Fibroblast of lung (primary cell): ENCODE measurements around the gene HUNK. TPM values are rescaled to one million over a fixed set of nuclear protein-coding genes. Genes with fewer than 3 reads are reported as not detected.
A peak's percentile ranks its signal among the peaks of the same experiment; 100 is the strongest.
"Not testable (repeated sequence)": the region's sequence is repeated elsewhere in the genome, so short reads cannot be mapped to it uniquely, and the experiment has no call there.

Experiments
- DNase-seq, 2 donors: peaks; one replicate each; pipeline versions ENCODE4 v3.0.0 to v3.0.0-alpha.2; 2010; ENCODE audit warnings: low read depth in 2 of 2
- H2AFZ ChIP-seq: 2 replicates; pipeline ENCODE4 v1.5.1; 2012; ENCODE audit warnings: low read length, control low read depth, inconsistent platforms
- H3K27ac ChIP-seq: 2 replicates; pipeline ENCODE4 v1.5.1; 2011; ENCODE audit warnings: low read length, control low read depth; ENCODE audit not compliant: insufficient read depth
- H3K27me3 ChIP-seq: 2 replicates; pipeline ENCODE4 v1.5.1; 2011; ENCODE audit warnings: mild to moderate bottlenecking, low read length; ENCODE audit not compliant: control insufficient read depth, insufficient read depth
- H3K36me3 ChIP-seq: 2 replicates; pipeline ENCODE4 v1.5.1; 2011; ENCODE audit warnings: low read length; ENCODE audit not compliant: control insufficient read depth, insufficient read depth
- H3K4me1 ChIP-seq: 2 replicates; pipeline ENCODE4 v1.5.1; 2011; ENCODE audit warnings: low read length; ENCODE audit not compliant: control insufficient read depth, insufficient read depth; ENCODE audit errors: extremely low read depth
- H3K4me2 ChIP-seq: 2 replicates; pipeline ENCODE4 v1.5.1; 2011; ENCODE audit warnings: low read length, control low read depth; ENCODE audit not compliant: insufficient read depth; ENCODE audit errors: extremely low read depth
- H3K4me3 ChIP-seq, 4 experiments: fragments of 200-600 bp in 1 of 4; sonication (generic) in 1 of 4; replicated peaks in 1 of 4; 2 replicates each; pipeline ENCODE4 v1.5.1; 2011 to 2016; ENCODE audit warnings: low read length in 4 of 4, low read depth in 3 of 4, mild to moderate bottlenecking in 3 of 4, control low read depth in 2 of 4, inconsistent platforms in 1 of 4, mixed read lengths in 1 of 4; ENCODE audit not compliant: insufficient read depth in 1 of 4; ENCODE audit errors: control extremely low read depth in 1 of 4
- H3K79me2 ChIP-seq: 2 replicates; pipeline ENCODE4 v1.5.1; 2012; ENCODE audit warnings: mild to moderate bottlenecking, low read length, inconsistent platforms; ENCODE audit not compliant: control insufficient read depth, insufficient read depth
- H3K9ac ChIP-seq: 2 replicates; pipeline ENCODE4 v1.5.1; 2011; ENCODE audit warnings: mild to moderate bottlenecking, low read length, control low read depth; ENCODE audit not compliant: insufficient read depth
- H3K9me3 ChIP-seq: 2 replicates; pipeline ENCODE4 v1.5.1; 2012; ENCODE audit warnings: low read depth, low read length; ENCODE audit not compliant: control insufficient read depth, insufficient read depth
- H4K20me1 ChIP-seq: 2 replicates; pipeline ENCODE4 v1.5.1; 2011; ENCODE audit warnings: low read length; ENCODE audit not compliant: control insufficient read depth, insufficient read depth; ENCODE audit errors: extremely low read depth
- EZH2 ChIP-seq: IDR thresholded peaks from 2 replicates; pipeline ENCODE4 v1.5.1; 2012; ENCODE audit warnings: low read length, control low read depth, mild to moderate bottlenecking; ENCODE audit errors: missing control alignments
- polyA plus RNA-seq, 2 donors: library from polyadenylated mRNA; depleted of rRNA in 1 of 2; stranded (reverse) in 1 of 2; unstranded in 1 of 2; fragments of >200 nt; gene quantifications; 2 replicates each; pipeline ENCODE4 v1.2.1, GENCODE V29; 2011 to 2012; ENCODE audit warnings: missing spikeins in 1 of 2
- total RNA-seq: library from RNA; depleted of rRNA; stranded (reverse); fragments of >200 nt; gene quantifications from 2 replicates; pipeline ENCODE4 v1.2.1, GENCODE V29; 2014
- TF ChIP-seq, protein P1 (sequence below), 2 donors: IDR thresholded peaks in 1 of 2; conservative IDR thresholded peaks in 1 of 2; 1 replicate in 1 of 2; 2 replicates in 1 of 2; pipeline ENCODE4 v1.5.1; 2011 to 2012; ENCODE audit warnings: low read length in 2 of 2, control low read depth in 1 of 2, inconsistent platforms in 1 of 2, low read depth in 1 of 2, mild to moderate bottlenecking in 1 of 2

The HUNK gene
- total and polyA plus RNA-seq, 2 donors (not counting 1 experiment from before 2014, with no cell fraction given) = 0.09 to 0.33 TPM

DNA sequence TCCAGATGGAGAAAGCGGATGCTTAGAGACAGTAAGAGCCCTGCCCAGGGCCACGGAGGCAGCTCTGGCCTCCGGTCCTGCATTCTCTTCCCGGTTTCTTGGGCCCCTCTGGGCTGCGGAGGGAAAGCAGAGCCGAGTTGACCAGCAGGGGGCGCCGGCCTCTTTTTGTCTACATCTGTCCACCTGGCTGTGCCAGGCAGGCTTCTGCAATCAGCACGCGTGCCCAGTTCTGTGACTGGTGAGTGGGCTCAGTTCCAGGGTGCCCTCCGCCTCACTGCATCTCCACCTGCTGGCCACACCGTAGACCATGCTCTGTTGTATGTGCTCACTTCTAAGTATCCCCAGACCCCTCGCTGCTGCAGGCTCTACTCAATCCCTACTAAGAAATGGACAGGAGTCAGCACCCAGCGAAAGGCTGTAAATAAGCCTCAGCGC lies 6.7 kb upstream of the HUNK start:
- Histone ChIP-seq H3K9ac (no peak overlapping the region), H3K36me3 (no peaks in the 10 kb centered on the region), H3K4me2 (no peak overlapping the region), H4K20me1 (no peaks in the 10 kb centered on the region), H3K27me3 (peaks cover 8% of the 10 kb centered on the region), H3K9me3 (no peaks in the 10 kb centered on the region), H2AFZ (no peak overlapping the region), H3K4me3 (peak overlapping the region in 1 of 4 experiments; percentile 20), H3K4me1 (no peaks in the 10 kb centered on the region), H3K27ac (no peak overlapping the region), H3K79me2 (no peaks in the 10 kb centered on the region)
- peak; percentile 59 to 70 for DNase-seq
- no peak for TF ChIP-seq EZH2
- TF ChIP-seq, protein P1, sequence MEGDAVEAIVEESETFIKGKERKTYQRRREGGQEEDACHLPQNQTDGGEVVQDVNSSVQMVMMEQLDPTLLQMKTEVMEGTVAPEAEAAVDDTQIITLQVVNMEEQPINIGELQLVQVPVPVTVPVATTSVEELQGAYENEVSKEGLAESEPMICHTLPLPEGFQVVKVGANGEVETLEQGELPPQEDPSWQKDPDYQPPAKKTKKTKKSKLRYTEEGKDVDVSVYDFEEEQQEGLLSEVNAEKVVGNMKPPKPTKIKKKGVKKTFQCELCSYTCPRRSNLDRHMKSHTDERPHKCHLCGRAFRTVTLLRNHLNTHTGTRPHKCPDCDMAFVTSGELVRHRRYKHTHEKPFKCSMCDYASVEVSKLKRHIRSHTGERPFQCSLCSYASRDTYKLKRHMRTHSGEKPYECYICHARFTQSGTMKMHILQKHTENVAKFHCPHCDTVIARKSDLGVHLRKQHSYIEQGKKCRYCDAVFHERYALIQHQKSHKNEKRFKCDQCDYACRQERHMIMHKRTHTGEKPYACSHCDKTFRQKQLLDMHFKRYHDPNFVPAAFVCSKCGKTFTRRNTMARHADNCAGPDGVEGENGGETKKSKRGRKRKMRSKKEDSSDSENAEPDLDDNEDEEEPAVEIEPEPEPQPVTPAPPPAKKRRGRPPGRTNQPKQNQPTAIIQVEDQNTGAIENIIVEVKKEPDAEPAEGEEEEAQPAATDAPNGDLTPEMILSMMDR (conservative IDR thresholded peaks at IDR 0.05 in 1 of 2, IDR thresholded peaks at IDR 0.05 in 1 of 2; ENCODE audit: low read depth in 1 of 2, low read length in 2 of 2) = peak; percentile 72 to 79

DNA sequence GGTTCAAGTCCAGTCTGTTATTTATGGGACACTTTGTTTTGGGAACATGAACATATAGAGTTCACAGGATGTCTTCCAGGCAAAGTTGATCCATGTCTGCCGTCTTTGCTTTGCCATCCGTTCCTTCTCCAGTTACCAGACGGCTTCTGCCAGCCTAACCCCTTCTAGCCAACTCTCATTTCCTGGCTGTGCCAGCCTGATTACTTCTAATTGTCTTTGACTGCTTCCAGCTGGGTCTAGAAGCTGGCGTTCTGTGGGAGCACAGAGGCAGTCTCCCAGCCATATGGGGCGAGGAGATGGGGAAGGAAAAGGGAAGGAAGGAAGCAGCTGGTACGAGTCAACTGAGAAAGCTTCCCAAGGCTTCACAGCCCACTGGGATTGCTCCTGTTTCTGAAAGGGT lies 3.1 kb upstream of the HUNK start:
- TF ChIP-seq, protein P1 (conservative IDR thresholded peaks at IDR 0.05 in 1 of 2, IDR thresholded peaks at IDR 0.05 in 1 of 2; ENCODE audit: low read depth in 1 of 2, low read length in 2 of 2) = no peak
- no peak for TF ChIP-seq EZH2
- no peaks in the 10 kb centered on the region for H4K20me1 ChIP-seq
- H3K27ac ChIP-seq = no peak overlapping the region
- H3K4me3 ChIP-seq = no peak overlapping the region
- no peak for DNase-seq
- H3K36me3 ChIP-seq = no peaks in the 10 kb centered on the region
- H3K9me3 ChIP-seq = no peaks in the 10 kb centered on the region
- no peak overlapping the region for H3K4me2 ChIP-seq
- H3K27me3 ChIP-seq = peaks cover 20% of the 10 kb centered on the region
- no peak overlapping the region for H3K9ac ChIP-seq
- no peak overlapping the region for H2AFZ ChIP-seq
- no peaks in the 10 kb centered on the region for H3K79me2 ChIP-seq
- no peaks in the 10 kb centered on the region for H3K4me1 ChIP-seq

DNA sequence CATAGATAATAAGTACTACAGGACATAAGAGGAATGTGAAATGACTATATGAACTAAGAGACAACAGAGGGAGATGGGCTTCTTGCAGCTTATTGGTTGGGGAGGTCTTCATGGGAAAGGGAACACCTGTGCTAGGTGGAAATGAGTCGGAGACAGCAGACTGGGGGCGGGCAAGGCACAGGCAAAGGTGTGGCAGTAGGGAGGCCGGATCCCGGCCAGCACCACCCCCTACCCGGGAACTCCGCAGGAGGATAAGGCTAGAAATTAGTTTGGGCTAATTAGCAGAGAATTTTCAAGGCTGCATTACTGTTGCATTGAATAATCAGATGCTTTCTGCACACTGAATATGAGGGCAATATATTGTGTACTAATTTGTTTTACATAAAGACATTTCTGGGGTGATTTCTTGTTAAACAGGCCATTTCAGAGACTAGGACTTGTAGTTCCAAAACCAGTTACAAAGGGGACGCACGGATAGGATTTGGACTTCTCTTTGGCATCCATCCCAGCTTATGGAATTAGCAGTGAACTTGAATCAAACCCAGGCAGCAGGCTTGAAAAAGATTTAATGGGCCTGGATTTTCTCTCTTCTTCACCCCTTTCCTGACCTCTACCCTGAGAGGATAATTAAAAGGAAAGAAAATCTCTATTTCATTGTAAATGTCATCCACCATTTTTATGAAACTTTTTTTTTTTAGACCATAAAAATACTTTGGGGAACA lies 2.2 kb upstream of the HUNK start:
- Histone ChIP-seq H3K4me3 (no peak overlapping the region), H2AFZ (no peak overlapping the region), H3K79me2 (no peaks in the 10 kb centered on the region), H4K20me1 (no peaks in the 10 kb centered on the region), H3K9me3 (no peaks in the 10 kb centered on the region), H3K9ac (no peak overlapping the region), H3K27ac (no peak overlapping the region), H3K4me2 (no peak overlapping the region), H3K27me3 (peaks cover 21% of the 10 kb centered on the region), H3K36me3 (no peaks in the 10 kb centered on the region), H3K4me1 (no peaks in the 10 kb centered on the region)
- TF ChIP-seq EZH2 = no peak
- TF ChIP-seq, protein P1 (conservative IDR thresholded peaks at IDR 0.05 in 1 of 2, IDR thresholded peaks at IDR 0.05 in 1 of 2; ENCODE audit: low read depth in 1 of 2, low read length in 2 of 2) = no peak
- no peak for DNase-seq

DNA sequence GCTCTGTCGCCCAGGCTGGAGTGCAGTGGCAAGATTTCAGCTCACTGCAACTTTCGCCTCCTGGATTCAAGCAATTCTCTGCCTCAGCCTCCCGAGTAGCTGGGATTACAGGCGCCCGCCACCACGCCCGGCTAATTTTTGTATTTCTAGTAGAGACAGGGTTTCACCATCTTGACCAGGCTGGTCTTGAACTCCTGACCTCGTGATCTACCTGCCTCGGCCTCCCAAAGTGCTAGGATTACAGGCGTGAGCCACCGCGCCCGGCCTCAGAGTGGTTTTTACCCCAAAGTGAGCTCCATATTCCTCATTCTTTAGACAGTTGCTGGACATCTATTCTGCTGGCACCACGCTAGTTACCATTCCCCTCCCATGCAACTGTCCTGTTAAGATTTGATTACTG lies 1.4 kb upstream of the HUNK start:
- not testable (repeated sequence) for H4K20me1 ChIP-seq, H3K9ac ChIP-seq, H3K4me3 ChIP-seq, H3K79me2 ChIP-seq, H3K9me3 ChIP-seq, H3K4me2 ChIP-seq, H3K36me3 ChIP-seq, H3K4me1 ChIP-seq, H2AFZ ChIP-seq, H3K27ac ChIP-seq, DNase-seq
- H3K27me3 ChIP-seq = peaks cover 21% of the 10 kb centered on the region
